ENCODE measurements around the gene ANKRD33B.

The ANKRD33B gene

GRCh38 chr5:10667431-10668057 is 103.7 kb downstream of the ANKRD33B start:
- no peak for DNase-seq (ENCODE audit: low read depth)
- no peak for TF ChIP-seq CTCF (conservative IDR thresholded peaks at IDR 0.05; ENCODE audit: low read depth, low read length)
- H3K4me3 ChIP-seq (ENCODE audit: low read length), result no peak overlapping the region

GRCh38 chr5:10668697-10669096 is 104.8 kb downstream of the ANKRD33B start:
- DNase-seq (ENCODE audit: low read depth), result no peak
- no peak overlapping the region for H3K4me3 ChIP-seq (ENCODE audit: low read length)
- TF ChIP-seq CTCF (conservative IDR thresholded peaks at IDR 0.05; ENCODE audit: low read depth, low read length), result no peak

- H3K4me3 ChIP-seq (ENCODE audit: low read length), result no peak overlapping the region
- TF ChIP-seq CTCF (conservative IDR thresholded peaks at IDR 0.05; ENCODE audit: low read depth, low read length), result no peak
- no peak for DNase-seq (ENCODE audit: low read depth)
Measured at GRCh38 chr5:10669983-10670382, 106.1 kb downstream of the ANKRD33B start.

- TF ChIP-seq CTCF (conservative IDR thresholded peaks at IDR 0.05; ENCODE audit: low read depth, low read length), result no peak
- no peak for DNase-seq (ENCODE audit: low read depth)
- H3K4me3 ChIP-seq (ENCODE audit: low read length), result no peak overlapping the region
Measured at GRCh38 chr5:10671041-10672008, 107.5 kb downstream of the ANKRD33B start.

GRCh38 chr5:10672146-10673016 is 108.5 kb downstream of the ANKRD33B start:
- DNase-seq (ENCODE audit: low read depth), result no peak
- TF ChIP-seq CTCF (conservative IDR thresholded peaks at IDR 0.05; ENCODE audit: low read depth, low read length), result no peak
- no peak overlapping the region for H3K4me3 ChIP-seq (ENCODE audit: low read length)

- no peak overlapping the region for H3K4me3 ChIP-seq (ENCODE audit: low read length)
- DNase-seq (ENCODE audit: low read depth), result no peak
- no peak for TF ChIP-seq CTCF (conservative IDR thresholded peaks at IDR 0.05; ENCODE audit: low read depth, low read length)
Measured at GRCh38 chr5:10673017-10673389, 109.1 kb downstream of the ANKRD33B start.

Measured in retinal pigment epithelial cell (primary cell).